H1 (cell line): ENCODE measurements around the gene LUC7L3. TPM values are rescaled to one million over a fixed set of nuclear protein-coding genes. Genes with fewer than 3 reads are reported as not detected.

ENCODE experiments used
- CTCF ChIA-PET: fragments of 300-600 bp; sonication (Branson Sonifier 250); formaldehyde crosslinking; loops from one replicate; lab custom pipeline; 2021; ENCODE audit not compliant: partially characterized antibody; lab: Charles Lee
- POLR2A ChIA-PET: fragments of 300-600 bp; sonication (Branson Sonifier 250); formaldehyde crosslinking; loops from one replicate; lab custom pipeline; 2021; ENCODE audit warnings: inconsistent platforms; ENCODE audit not compliant: partially characterized antibody; lab: Charles Lee
- DNase-seq, 2 experiments: peaks; one replicate each; pipeline versions ENCODE4 v3.0.0 to v3.0.0-alpha.2; 2010 to 2022; ENCODE audit warnings: low spot score in 2 of 2, low read depth in 1 of 2, mixed read lengths in 1 of 2
- FAIRE-seq: peaks from 2 replicates; lab custom pipeline; 2011; peaks lifted over from hg19 to GRCh38; lab: Jason Lieb, UNC
- H2AFZ ChIP-seq: 2 replicates; pipeline ENCODE4 v1.8.1; 2012; ENCODE audit warnings: low read length, inconsistent platforms
- H2AK5ac ChIP-seq: 2 replicates; pipeline ENCODE4 v1.6.1; 2013; ENCODE audit warnings: low read depth, low read length
- H2BK120ac ChIP-seq: replicated peaks from 2 replicates; pipeline ENCODE3; 2013; ENCODE audit warnings: low read depth, low read length, inconsistent platforms
- H2BK12ac ChIP-seq: 2 replicates; pipeline ENCODE4 v1.6.1; 2013; ENCODE audit warnings: low read depth, low read length
- H2BK15ac ChIP-seq: 2 replicates; pipeline ENCODE4 v1.6.1; 2013; ENCODE audit warnings: low read length
- H2BK20ac ChIP-seq: 2 replicates; pipeline ENCODE4 v1.6.1; 2013; ENCODE audit warnings: low read length
- H2BK5ac ChIP-seq: 2 replicates; pipeline ENCODE4 v1.6.1; 2013; ENCODE audit warnings: low read depth, low read length
- H3K14ac ChIP-seq: 2 replicates; pipeline ENCODE4 v1.6.1; 2013; ENCODE audit warnings: inconsistent platforms; ENCODE audit not compliant: insufficient read length
- H3K18ac ChIP-seq: 2 replicates; pipeline ENCODE4 v1.6.1; 2013; ENCODE audit warnings: low read length; ENCODE audit errors: extremely low read depth
- H3K23ac ChIP-seq: 2 replicates; pipeline ENCODE4 v1.6.1; 2013; ENCODE audit warnings: inconsistent platforms; ENCODE audit not compliant: insufficient read length
- H3K23me2 ChIP-seq: 2 replicates; pipeline ENCODE4 v1.6.1; 2013; ENCODE audit warnings: low read depth, low read length
- H3K27ac ChIP-seq: 2 replicates; pipeline ENCODE4 v1.6.1; 2011; ENCODE audit warnings: low read depth, low read length, inconsistent platforms
- H3K27me3 ChIP-seq, 4 experiments: replicated peaks in 1 of 4; 1 replicate in 1 of 4; 2 replicates in 3 of 4; pipeline versions ENCODE4 v1.6.1 to v1.8.1; 2011 to 2013; ENCODE audit warnings: low read length in 3 of 4, mild to moderate bottlenecking in 3 of 4, inconsistent platforms in 2 of 4, mixed read lengths in 2 of 4, moderate library complexity in 1 of 4; ENCODE audit not compliant: control insufficient read depth in 3 of 4, insufficient read depth in 3 of 4; ENCODE audit errors: extremely low read depth in 1 of 4
- H3K36me3 ChIP-seq, 4 experiments: 2 replicates each; pipeline versions ENCODE4 v1.6.1 to v1.8.1; 2011 to 2013; ENCODE audit warnings: mild to moderate bottlenecking in 4 of 4, low read length in 3 of 4, moderate library complexity in 2 of 4, control low read depth in 1 of 4, inconsistent platforms in 1 of 4; ENCODE audit not compliant: insufficient read depth in 4 of 4, control insufficient read depth in 2 of 4
- H3K4ac ChIP-seq: replicated peaks from 2 replicates; pipeline ENCODE3; 2013; ENCODE audit warnings: low read length, low read depth, mixed read lengths, inconsistent platforms; ENCODE audit not compliant: insufficient read length
- H3K4me1 ChIP-seq, 4 experiments: replicated peaks in 1 of 4; 1 replicate in 1 of 4; 2 replicates in 3 of 4; pipeline versions ENCODE4 v1.6.1 to v1.8.1; 2011 to 2013; ENCODE audit warnings: low read length in 3 of 4, inconsistent platforms in 2 of 4, mixed read lengths in 1 of 4; ENCODE audit not compliant: insufficient read depth in 4 of 4, control insufficient read depth in 3 of 4
- H3K4me2 ChIP-seq, 2 experiments: 2 replicates each; pipeline versions ENCODE4 v1.6.1 to v1.8.1; 2011 to 2013; ENCODE audit warnings: low read depth in 2 of 2, low read length in 2 of 2, control low read depth in 1 of 2, inconsistent platforms in 1 of 2, mild to moderate bottlenecking in 1 of 2; ENCODE audit not compliant: insufficient read depth in 1 of 2
- H3K4me3 ChIP-seq, 4 experiments: fragments of 200-600, 300-600 bp in 1 of 4; sonication (generic), shearing (Covaris generic), sonication (Bioruptor Twin) in 1 of 4; 2 replicates each; pipeline versions ENCODE4 v1.5.1 to v1.8.1; 2011 to 2016; ENCODE audit warnings: low read length in 4 of 4, low read depth in 3 of 4, control low read depth in 2 of 4, inconsistent platforms in 2 of 4, mild to moderate bottlenecking in 2 of 4, mixed read lengths in 1 of 4, moderate library complexity in 1 of 4; ENCODE audit not compliant: insufficient read depth in 2 of 4; ENCODE audit errors: extremely low read depth in 1 of 4
- H3K56ac ChIP-seq: replicated peaks from 2 replicates; pipeline ENCODE3; 2013; ENCODE audit warnings: low read depth, mild to moderate bottlenecking, mixed read lengths, low read length, inconsistent platforms; ENCODE audit not compliant: insufficient read length
- H3K79me1 ChIP-seq: 2 replicates; pipeline ENCODE4 v1.6.1; 2013; ENCODE audit warnings: low read depth, low read length, control low read depth
- H3K79me2 ChIP-seq, 2 experiments: 2 replicates each; pipeline versions ENCODE4 v1.6.1 to v1.8.1; 2012 to 2013; ENCODE audit warnings: low read length in 2 of 2, mild to moderate bottlenecking in 2 of 2, inconsistent platforms in 1 of 2; ENCODE audit not compliant: insufficient read depth in 2 of 2, control insufficient read depth in 1 of 2
- H3K9ac ChIP-seq, 4 experiments: replicated peaks in 1 of 4; 1 replicate in 1 of 4; 2 replicates in 3 of 4; pipeline versions ENCODE4 v1.6.1 to v1.8.1; 2011 to 2013; ENCODE audit warnings: low read depth in 3 of 4, low read length in 3 of 4, control low read depth in 2 of 4, mild to moderate bottlenecking in 2 of 4, moderate library complexity in 2 of 4, inconsistent platforms in 1 of 4; ENCODE audit errors: extremely low read depth in 1 of 4
- H3K9me3 ChIP-seq, 2 experiments: 2 replicates each; pipeline versions ENCODE4 v1.6.1 to v1.8.1; 2012 to 2013; ENCODE audit warnings: mild to moderate bottlenecking in 2 of 2, moderate library complexity in 2 of 2, control low read depth in 1 of 2, inconsistent platforms in 1 of 2, low read depth in 1 of 2, low read length in 1 of 2, mixed read lengths in 1 of 2; ENCODE audit not compliant: insufficient read depth in 2 of 2
- H4K20me1 ChIP-seq, 2 experiments: replicated peaks in 1 of 2; 2 replicates each; pipeline versions ENCODE3 to v1.8.1; 2011 to 2013; ENCODE audit warnings: inconsistent platforms in 2 of 2, low read length in 2 of 2, mild to moderate bottlenecking in 1 of 2; ENCODE audit not compliant: insufficient read depth in 2 of 2, control insufficient read depth in 1 of 2
- H4K5ac ChIP-seq: 2 replicates; pipeline ENCODE4 v1.6.1; 2013; ENCODE audit warnings: low read length, low read depth, mixed read lengths, inconsistent platforms; ENCODE audit not compliant: insufficient read length
- H4K8ac ChIP-seq: 2 replicates; pipeline ENCODE4 v1.8.0; 2013; ENCODE audit warnings: mild to moderate bottlenecking, moderate library complexity, low read length, inconsistent platforms; ENCODE audit not compliant: insufficient read depth; ENCODE audit errors: extremely low read depth
- H4K91ac ChIP-seq: replicated peaks from 2 replicates; pipeline ENCODE3; 2013; ENCODE audit warnings: low read length, mixed read lengths, inconsistent platforms; ENCODE audit not compliant: insufficient read length
- FOSL1 ChIP-seq: IDR thresholded peaks from 2 replicates; pipeline ENCODE4 v1.6.1; 2011; ENCODE audit warnings: mild to moderate bottlenecking, low read depth, low read length, moderate library complexity; ENCODE audit not compliant: insufficient read depth
- HDAC2 ChIP-seq, 2 experiments: fragments of 300-600 bp in 1 of 2; sonication (generic) in 1 of 2; IDR thresholded peaks; 2 replicates each; pipeline ENCODE4 v1.6.1; 2011 to 2012; ENCODE audit warnings: low read depth in 2 of 2, low read length in 2 of 2, mild to moderate bottlenecking in 2 of 2, moderate library complexity in 2 of 2, borderline replicate concordance in 1 of 2, inconsistent platforms in 1 of 2
- KDM5A ChIP-seq: fragments of 200-600 bp; IDR thresholded peaks from 2 replicates; pipeline ENCODE4 v1.7.1; 2012; ENCODE audit warnings: mild to moderate bottlenecking, low read length, inconsistent platforms, mixed read lengths
- MAFK ChIP-seq: IDR thresholded peaks from 2 replicates; pipeline ENCODE4 v1.6.1; 2012; ENCODE audit warnings: low read depth, mild to moderate bottlenecking, improper control_type of control experiment, low read length
- POLR2A ChIP-seq, 2 experiments: IDR thresholded peaks; 1 replicate in 1 of 2; 2 replicates in 1 of 2; pipeline ENCODE4 v1.6.1; 2011; ENCODE audit warnings: low read depth in 2 of 2, low read length in 2 of 2, mild to moderate bottlenecking in 2 of 2; ENCODE audit errors: control extremely low read depth in 1 of 2
- RAD21 ChIP-seq, 2 experiments: IDR thresholded peaks in 1 of 2; conservative IDR thresholded peaks in 1 of 2; 2 replicates each; pipeline ENCODE4 v1.6.1; 2011; ENCODE audit warnings: low read depth in 2 of 2, low read length in 2 of 2, improper control_type of control experiment in 1 of 2, inconsistent platforms in 1 of 2, mild to moderate bottlenecking in 1 of 2, moderate library complexity in 1 of 2
- RXRA ChIP-seq: IDR thresholded peaks from 2 replicates; pipeline ENCODE4 v1.6.1; 2011; ENCODE audit warnings: low read depth, mild to moderate bottlenecking, low read length, moderate library complexity; ENCODE audit not compliant: insufficient read depth
- SIRT6 ChIP-seq: IDR thresholded peaks from one replicate; pipeline ENCODE4 v1.7.1; 2012; ENCODE audit warnings: low read length, inconsistent platforms
- SIX5 ChIP-seq: IDR thresholded peaks from 2 replicates; pipeline ENCODE4 v1.6.1; 2011; ENCODE audit warnings: mild to moderate bottlenecking, low read depth, low read length
- SP1 ChIP-seq: IDR thresholded peaks from 2 replicates; pipeline ENCODE4 v1.6.1; 2011; ENCODE audit warnings: low read depth, low read length
- WGBS, 2 experiments: shearing (Covaris generic) in 1 of 2; methylation state at CpG; one replicate each; pipeline versions ENCODE4 v1.1.6 to v1.1.7; 2013 to 2015; ENCODE audit warnings: low lambda C conversion rate in 2 of 2, mixed read lengths in 2 of 2, inconsistent platforms in 1 of 2, low coverage in 1 of 2, missing lambda C conversion rate in 1 of 2; ENCODE audit not compliant: insufficient replicate concordance in 2 of 2, insufficient coverage in 1 of 2, insufficient read length in 1 of 2; ENCODE audit errors: extremely low coverage in 1 of 2, missing lambda C conversion rate in 1 of 2; 5-methylcytosine and 5-hydroxymethylcytosine counted together
- polyA plus RNA-seq, 7 experiments: library from polyadenylated mRNA; depleted of rRNA in 3 of 7; stranded (reverse) in 5 of 7; unstranded in 2 of 7; fragments of >200 nt in 5 of 7; fragments of 200-250 nt in 2 of 7; gene quantifications; 1 replicate in 5 of 7; 2 replicates in 1 of 7; 4 replicates in 1 of 7; pipeline versions ENCODE4 v1.2.1 to v1.2.3, GENCODE V29; 2011 to 2013; ENCODE audit warnings: missing spikeins in 2 of 7, mixed read lengths in 2 of 7
- total RNA-seq: library from RNA; stranded (reverse); fragmentation: NEBNext Ultra II Directional; extraction: Animal tissue kit (Norgen Biotek cat#: 25700); gene quantifications from 2 replicates; pipeline ENCODE4 v1.2.1, GENCODE V29; 2021
- TF ChIP-seq, protein P1 (sequence below): IDR thresholded peaks from 2 replicates; pipeline ENCODE4 v1.6.1; 2011; ENCODE audit warnings: low read depth, mild to moderate bottlenecking, low read length; ENCODE audit not compliant: insufficient read depth
- TF ChIP-seq, protein P2 (sequence below): IDR thresholded peaks from 2 replicates; pipeline ENCODE4 v1.6.1; 2011; ENCODE audit warnings: low read length, improper control_type of control experiment

Gene LUC7L3
- total and polyA plus RNA-seq, 2 of the 8 experiments (the other 6 are each of a cell fraction or from before 2014, with no cell fraction given) = 102 to 126 TPM

DNA sequence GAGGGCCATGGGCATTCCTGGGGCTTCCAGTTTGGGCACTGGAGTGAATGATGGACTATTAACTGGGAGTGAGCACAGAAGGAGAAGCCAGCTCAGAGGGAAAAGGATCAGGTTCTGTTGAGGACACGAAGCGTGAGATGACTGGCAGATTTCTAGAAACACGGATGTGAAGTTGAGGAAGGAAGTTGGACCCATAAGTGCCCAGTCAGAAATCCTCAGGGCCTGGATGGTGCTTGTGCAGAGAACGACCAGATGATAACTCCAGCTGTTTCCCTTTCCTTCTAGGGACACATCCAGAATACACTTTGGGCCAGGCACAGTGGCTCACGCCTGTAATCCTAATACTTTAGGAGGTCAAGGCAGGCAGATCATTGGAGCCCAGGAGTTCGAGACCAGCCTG, 71.2 kb downstream of the LUC7L3 start:
- H3K79me2 ChIP-seq = no peaks in the 10 kb centered on the region
- no peaks in the 10 kb centered on the region for H3K9me3 ChIP-seq
- H3K4me1 ChIP-seq = peaks cover 0 to 5% (median 0%) of the 10 kb centered on the region in 4 experiments; a peak in 2 of 7 replicates
- H3K4me3 ChIP-seq = no peak overlapping the region
- FAIRE-seq (no peak), DNase-seq (no peak)
- no peak overlapping the region for H3K9ac ChIP-seq
- no peak overlapping the region for H3K4me2 ChIP-seq
- H4K20me1 ChIP-seq = no peaks in the 10 kb centered on the region
- H2AFZ ChIP-seq = no peak overlapping the region
- no peak overlapping the region for H3K18ac ChIP-seq
- peak overlapping the region; percentile 70 for H4K91ac ChIP-seq
- H2BK120ac ChIP-seq = no peak overlapping the region
- H2BK5ac ChIP-seq = 0 out of 2 replicates have a peak overlapping the region, but pooled peaks have one; percentile 41
- H2BK15ac ChIP-seq = no peak overlapping the region
- no peaks in the 10 kb centered on the region for H3K23me2 ChIP-seq
- no peak overlapping the region for H4K5ac ChIP-seq
- H3K23ac ChIP-seq = no peak overlapping the region
- H3K14ac ChIP-seq = no peak overlapping the region
- 0 out of 2 replicates have a peak overlapping the region, but pooled peaks have one; percentile 33 for H2BK12ac ChIP-seq
- 0 out of 2 replicates have a peak overlapping the region, but pooled peaks have one; percentile 37 for H2BK20ac ChIP-seq
- no peak overlapping the region for H3K56ac ChIP-seq
- POLR2A ChIA-PET = interaction anchor here (1.0 to 1.5 kb wide), 3 partner anchors 13 to 76 kb away, joined by 3 read pairs; no protein-coding TSS in a partner anchor
- H4K8ac ChIP-seq = no peak overlapping the region
- no peak overlapping the region for H3K4ac ChIP-seq
- no peaks in the 10 kb centered on the region for H3K27me3 ChIP-seq
- no peak overlapping the region for H3K27ac ChIP-seq
- 92% methylated on average over 6 of the region's 6 CpGs; no CpG with 5 or more reads in 1 of the 2 experiments for WGBS, 2 experiments
- H3K79me1 ChIP-seq = no peaks in the 10 kb centered on the region
- H3K36me3 ChIP-seq = no peaks in the 10 kb centered on the region
- H2AK5ac ChIP-seq = 0 out of 2 replicates have a peak overlapping the region, but pooled peaks have one; percentile 24
- CTCF ChIA-PET = interaction anchor here (0.7 to 1.9 kb wide), 15 partner anchors 9 to 165 kb away, joined by 3 to 8 read pairs (median 4); no protein-coding TSS in a partner anchor
- TF ChIP-seq, protein P1, sequence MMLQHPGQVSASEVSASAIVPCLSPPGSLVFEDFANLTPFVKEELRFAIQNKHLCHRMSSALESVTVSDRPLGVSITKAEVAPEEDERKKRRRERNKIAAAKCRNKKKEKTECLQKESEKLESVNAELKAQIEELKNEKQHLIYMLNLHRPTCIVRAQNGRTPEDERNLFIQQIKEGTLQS = no peak
- TF ChIP-seq SIX5 (no peak), POLR2A (IDR thresholded peaks at IDR 0.05; ENCODE audit: control extremely low read depth in 1 of 2, low read depth in 2 of 2, low read length in 2 of 2) (no peak), RXRA (no peak), HDAC2 (IDR thresholded peaks at IDR 0.05; ENCODE audit: borderline replicate concordance in 1 of 2, low read depth in 2 of 2, low read length in 2 of 2) (no peak), SIRT6 (no peak), FOSL1 (no peak), SP1 (no peak), KDM5A (no peak), RAD21 (IDR thresholded peaks at IDR 0.05 in 1 of 2, conservative IDR thresholded peaks at IDR 0.05 in 1 of 2; ENCODE audit: low read depth in 2 of 2, low read length in 2 of 2) (no peak), MAFK (no peak)
- TF ChIP-seq, protein P2, sequence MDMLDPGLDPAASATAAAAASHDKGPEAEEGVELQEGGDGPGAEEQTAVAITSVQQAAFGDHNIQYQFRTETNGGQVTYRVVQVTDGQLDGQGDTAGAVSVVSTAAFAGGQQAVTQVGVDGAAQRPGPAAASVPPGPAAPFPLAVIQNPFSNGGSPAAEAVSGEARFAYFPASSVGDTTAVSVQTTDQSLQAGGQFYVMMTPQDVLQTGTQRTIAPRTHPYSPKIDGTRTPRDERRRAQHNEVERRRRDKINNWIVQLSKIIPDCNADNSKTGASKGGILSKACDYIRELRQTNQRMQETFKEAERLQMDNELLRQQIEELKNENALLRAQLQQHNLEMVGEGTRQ = no peak
